NCI-H2227 treated with DMSO at 0.1 percent for 48 hours (cell line): ENCODE measurements around the gene KIF18B.

ENCODE experiments used
- DNase-seq: peaks from one replicate; lab custom pipeline; 2025; lab: John Stamatoyannopoulos, UW

The KIF18B gene

DNA sequence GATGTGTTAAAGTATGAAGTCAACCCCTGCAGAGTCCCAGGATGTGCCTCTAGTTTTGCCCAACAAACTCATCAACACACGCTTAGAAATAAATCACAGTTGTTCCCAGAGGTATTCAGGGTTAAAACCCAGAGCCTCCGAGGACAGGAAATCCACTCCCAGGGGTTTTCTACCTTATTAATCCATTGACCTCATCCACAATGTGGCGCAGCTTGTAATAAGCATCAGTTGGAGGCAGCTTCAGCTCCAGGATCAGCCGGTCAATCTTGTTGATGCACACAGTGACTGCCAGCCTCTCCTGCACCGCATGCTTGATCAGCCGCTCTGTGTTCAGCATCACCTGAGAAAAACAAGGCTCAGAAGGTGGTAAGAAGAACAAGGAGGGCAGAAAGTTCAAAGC, 71.8 kb downstream of the KIF18B start:
- DNase-seq: no peak
